Activated CD4-positive, alpha-beta T cell treated with anti-CD3 and anti-CD28 coated beads for 36 hours (primary cell): ENCODE data around the gene MYO15A. TPM values are rescaled to one million over a fixed set of nuclear protein-coding genes. Genes with fewer than 3 reads are reported as not detected.

Experiments used
- ATAC-seq: fragments of 200-7000 bp; cut with Tn5 transposase; one replicate; pipeline ENCODE4 v1.10.0; 2021; ENCODE audit warnings: mild to moderate bottlenecking, moderate library complexity
- CTCF ChIA-PET: fragments of 350-600 bp; sonication (Branson Sonifier 250); formaldehyde crosslinking; loops from one replicate; lab custom pipeline; 2021; ENCODE audit warnings: antibody characterized with exemption; lab: Charles Lee
- POLR2A ChIA-PET: fragments of 350-600 bp; sonication (Branson Sonifier 250); formaldehyde crosslinking; loops from one replicate; lab custom pipeline; 2021; ENCODE audit warnings: antibody characterized with exemption, inconsistent platforms; lab: Charles Lee
- DNase-seq: peaks from one replicate; pipeline ENCODE4 v3.0.0-alpha.2; 2020
- H3K27ac Mint-ChIP-seq: one replicate; pipeline ENCODE4 v1.8.0; 2021; ENCODE audit warnings: mixed read lengths
- H3K27me3 Mint-ChIP-seq: one replicate; pipeline ENCODE4 v1.8.0; 2021; ENCODE audit warnings: mixed read lengths
- H3K36me3 Mint-ChIP-seq: one replicate; pipeline ENCODE4 v1.8.0; 2021; ENCODE audit warnings: low read depth, mixed read lengths
- H3K4me1 Mint-ChIP-seq: one replicate; pipeline ENCODE4 v1.8.0; 2021; ENCODE audit warnings: mixed read lengths
- H3K4me3 Mint-ChIP-seq: one replicate; pipeline ENCODE4 v1.8.0; 2021; ENCODE audit warnings: mild to moderate bottlenecking, moderate library complexity, mixed read lengths
- H3K9me3 Mint-ChIP-seq: one replicate; pipeline ENCODE4 v1.8.0; 2021; ENCODE audit warnings: low read depth, mixed read lengths
- intact Hi-C, 2 experiments: fragments of 100-400 bp; cut with DNase I in 1 of 2; cut with micrococcal nuclease in 1 of 2; formaldehyde crosslinking; loops; one replicate each; pipeline versions ENCODE4 v1.14.2 to v1.15.1; 2022 to 2024; cut with DNase I, micrococcal nuclease
- total RNA-seq, 2 experiments: library from RNA; stranded (reverse); gene quantifications; one replicate each; pipeline ENCODE4 v1.2.3, GENCODE V29; 2021

Gene MYO15A
- total RNA-seq, 2 experiments from 2014 or later = 1.1 to 1.5 TPM

GRCh38 chr17:18181358-18181757 lies 72.8 kb downstream of the MYO15A start:
- DNase-seq (peak; percentile 79), ATAC-seq (peak; percentile 16)
- ChIA-PET POLR2A (interaction anchor here (0.6 to 1.0 kb wide), 2 partner anchors 23 to 215 kb away, joined by 3 read pairs; no protein-coding TSS in a partner anchor), CTCF (interaction anchor here (0.6 to 1.5 kb wide), 6 partner anchors 23 to 175 kb away, joined by 3 read pairs; no protein-coding TSS in a partner anchor)
- peak overlapping the region; percentile 97 for H3K4me3 Mint-ChIP-seq
- intact Hi-C loops = loop anchor here (5.0 kb wide), 4 partner anchors 46 to 601 kb away; partner anchors contain the start of genes DRG2 (in 1 of the 2), LLGL1 (in 1 of the 2) and TVP23B (in 1 of the 2)
- H3K4me1 Mint-ChIP-seq = peaks cover 25% of the 10 kb centered on the region
- peak overlapping the region; percentile 94 for H3K27ac Mint-ChIP-seq
- peaks cover 21% of the 10 kb centered on the region for H3K36me3 Mint-ChIP-seq
- no peaks in the 10 kb centered on the region for H3K27me3 Mint-ChIP-seq
- no peaks in the 10 kb centered on the region for H3K9me3 Mint-ChIP-seq

GRCh38 chr17:18182110-18182977 lies 73.8 kb downstream of the MYO15A start:
- Mint-ChIP-seq H3K9me3 (no peaks in the 10 kb centered on the region), H3K4me3 (peak overlapping the region; percentile 97), H3K27me3 (no peaks in the 10 kb centered on the region), H3K36me3 (peaks cover 30% of the 10 kb centered on the region), H3K27ac (peak overlapping the region; percentile 94), H3K4me1 (peaks cover 34% of the 10 kb centered on the region)
- ATAC-seq (no peak), DNase-seq (peak; percentile 34)
- CTCF ChIA-PET = interaction anchor here (0.5 to 1.8 kb wide), 7 partner anchors 19 to 1793 kb away, joined by 3 to 5 read pairs (median 3); no protein-coding TSS in a partner anchor
- intact Hi-C loops = loop anchor here (2.0 to 5.0 kb wide), 12 partner anchors 24 to 1194 kb away; partner anchors contain the start of genes DRG2 (in 1 of the 2), FAM83G (in 1 of the 2), LLGL1 (in 1 of the 2) and MIEF2 (in 1 of the 2)
- POLR2A ChIA-PET = interaction anchor here (0.6 to 1.9 kb wide), 2 partner anchors 24 to 132 kb away, joined by 4 to 5 read pairs; partner anchors contain the start of genes SMCR8 and TOP3A

DNA sequence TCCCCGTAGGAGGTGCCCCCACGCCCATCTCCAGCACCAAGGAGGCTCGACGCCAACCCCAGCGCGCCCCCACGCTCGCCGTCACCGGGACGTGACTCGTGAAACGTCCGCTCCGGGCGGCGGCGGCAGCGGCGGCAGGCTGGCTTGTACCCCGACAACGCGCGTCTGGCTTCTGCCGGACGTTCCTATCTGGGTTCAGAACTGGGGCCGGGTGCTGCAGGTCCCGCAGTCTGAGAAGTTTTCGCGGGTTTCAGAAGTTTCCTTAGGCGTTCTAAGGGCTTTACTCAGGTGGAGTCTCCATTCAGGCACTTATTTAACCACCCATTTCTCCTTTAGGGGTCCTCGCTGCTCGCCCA lies 74.4 kb downstream of the MYO15A start:
- Mint-ChIP-seq H3K4me1 (peaks cover 40% of the 10 kb centered on the region), H3K27ac (peak overlapping the region; percentile 94), H3K9me3 (no peaks in the 10 kb centered on the region), H3K36me3 (peaks cover 36% of the 10 kb centered on the region), H3K4me3 (peak overlapping the region; percentile 97), H3K27me3 (no peaks in the 10 kb centered on the region)
- ChIA-PET POLR2A (interaction anchor here (0.6 to 1.9 kb wide), 2 partner anchors 25 to 132 kb away, joined by 4 to 5 read pairs; partner anchors contain the start of genes SMCR8 and TOP3A), CTCF (interaction anchor here (0.6 to 1.8 kb wide), 6 partner anchors 13 to 45 kb away, joined by 3 to 5 read pairs (median 4); no protein-coding TSS in a partner anchor)
- intact Hi-C loops = loop anchor here (1.0 to 5.0 kb wide), 26 partner anchors 24 to 1194 kb away; partner anchors contain the start of genes ATPAF2 (in 2 of the 2), DRG2 (in 2 of the 2), GID4 (in 2 of the 2) and LLGL1 (in 2 of the 2)
- DNase-seq (peak; percentile 91), ATAC-seq (peak; percentile 34)

DNA sequence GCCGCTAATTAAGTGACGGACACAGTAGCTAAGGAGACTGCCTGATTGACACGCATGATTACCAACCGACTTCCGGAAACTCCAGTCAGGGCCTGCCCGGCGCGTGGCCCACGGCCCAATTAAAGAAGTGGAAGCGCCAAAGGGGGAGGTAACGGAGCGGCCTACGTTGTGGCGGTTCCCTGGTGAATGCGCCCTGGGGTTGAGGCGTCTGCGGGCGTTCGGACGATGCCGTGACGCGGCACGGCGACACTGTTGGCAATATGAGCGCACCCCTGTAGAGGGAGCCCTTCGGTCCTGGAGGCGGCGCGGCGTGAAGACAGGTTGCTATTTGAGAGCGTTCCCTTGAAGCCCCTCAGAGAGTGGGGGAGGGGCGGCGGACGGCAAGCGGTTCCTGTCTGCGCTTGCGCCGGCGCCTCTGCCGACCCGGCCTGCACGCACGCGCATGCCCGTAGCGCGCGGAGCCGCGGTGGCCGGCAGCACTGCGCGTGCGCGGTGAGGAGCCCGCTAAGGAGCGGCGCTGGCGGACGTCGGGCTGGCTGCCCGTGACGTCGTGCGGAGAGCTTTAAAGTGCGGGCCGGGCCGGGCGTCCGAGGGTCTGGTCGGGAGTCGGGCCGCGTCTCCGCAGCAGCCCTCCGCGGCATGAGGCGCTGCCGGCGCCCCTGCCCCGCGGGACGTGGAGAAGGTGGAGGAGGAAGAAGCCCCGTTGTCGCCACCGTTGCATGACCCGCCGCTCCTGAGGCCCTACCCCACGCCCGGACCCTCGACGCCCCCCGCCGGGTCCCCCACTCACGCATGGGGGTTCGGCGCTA lies 75.0 kb downstream of the MYO15A start, which contains the start of gene ALKBH5:
TSS of gene ALKBH5 (plus strand) at position 495 of the 809 bp plus-strand sequence. CDS start 416 bp downstream, outside the sequence.
- DNase-seq (peak; percentile 98), ATAC-seq (peak; percentile 84)
- ChIA-PET POLR2A (interaction anchor here (0.6 to 1.9 kb wide), 4 partner anchors 25 to 357 kb away, joined by 3 to 5 read pairs (median 4); partner anchors contain the start of genes SMCR8 and TOP3A), CTCF (interaction anchor here (0.6 to 1.8 kb wide), 5 partner anchors 14 to 28 kb away, joined by 3 to 5 read pairs (median 4); no protein-coding TSS in a partner anchor)
- Mint-ChIP-seq H3K4me3 (peak within 1 kb of the TSS; percentile 97), H3K36me3 (peaks cover 42% of the 10 kb centered on the region), H3K9me3 (no peaks in the 10 kb centered on the region), H3K27me3 (no peaks in the 10 kb centered on the region), H3K27ac (peak within 1 kb of the TSS; percentile 94), H3K4me1 (peaks cover 45% of the 10 kb centered on the region)
- intact Hi-C loops = loop anchor here (1.0 to 5.0 kb wide), 26 partner anchors 25 to 1193 kb away; partner anchors contain the start of genes ATPAF2 (in 2 of the 2), DRG2 (in 2 of the 2), GID4 (in 2 of the 2) and LLGL1 (in 2 of the 2)

- H3K36me3 Mint-ChIP-seq = peaks cover 46% of the 10 kb centered on the region
- H3K4me3 Mint-ChIP-seq = peak overlapping the region; percentile 97
- no peaks in the 10 kb centered on the region for H3K27me3 Mint-ChIP-seq
- POLR2A ChIA-PET = interaction anchor here (0.6 to 1.9 kb wide), 3 partner anchors 26 to 358 kb away, joined by 3 to 4 read pairs (median 4); no protein-coding TSS in a partner anchor
- ATAC-seq (no peak), DNase-seq (peak; percentile 88)
- H3K9me3 Mint-ChIP-seq = no peaks in the 10 kb centered on the region
- CTCF ChIA-PET = interaction anchor here (0.6 to 5.8 kb wide), 10 partner anchors 11 to 1055 kb away, joined by 3 to 23 read pairs (median 4); no protein-coding TSS in a partner anchor
- peaks cover 51% of the 10 kb centered on the region for H3K4me1 Mint-ChIP-seq
- peak overlapping the region; percentile 93 for H3K27ac Mint-ChIP-seq
- intact Hi-C loops = loop anchor here (5.0 kb wide), 4 partner anchors 43 to 598 kb away; partner anchors contain the start of genes DRG2 (in 1 of the 2), LLGL1 (in 1 of the 2) and TVP23B (in 1 of the 2)
Observed at GRCh38 chr17:18184143-18185031, 75.8 kb downstream of the MYO15A start.

DNA sequence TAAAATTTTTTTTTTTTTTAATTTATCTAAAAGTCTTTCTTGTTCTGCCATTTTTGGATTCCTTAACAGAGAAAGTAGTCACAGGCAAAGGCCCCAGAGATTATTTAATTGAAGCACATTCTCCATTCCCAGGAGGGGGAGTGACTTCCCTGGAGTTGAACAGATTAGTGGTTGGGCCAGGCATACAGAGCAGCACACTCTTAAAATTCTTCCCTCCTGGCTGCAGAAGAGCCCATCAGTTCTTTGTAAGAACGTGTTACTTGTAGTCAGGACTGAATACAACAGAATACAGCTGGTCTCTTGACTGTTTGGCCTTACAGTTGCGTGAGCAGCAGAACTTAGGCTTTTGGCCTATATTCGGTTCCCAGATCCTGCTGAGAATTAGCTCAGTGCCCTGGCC lies 76.8 kb downstream of the MYO15A start:
- no peaks in the 10 kb centered on the region for H3K27me3 Mint-ChIP-seq
- no peak for DNase-seq
- CTCF ChIA-PET = interaction anchor here (0.7 to 5.8 kb wide), 7 partner anchors 12 to 1056 kb away, joined by 3 to 23 read pairs (median 4); no protein-coding TSS in a partner anchor
- no peaks in the 10 kb centered on the region for H3K9me3 Mint-ChIP-seq
- H3K36me3 Mint-ChIP-seq = peaks cover 54% of the 10 kb centered on the region
- ATAC-seq = no peak
- POLR2A ChIA-PET = no interaction called here
- intact Hi-C loops = no loop called here
- H3K4me3 Mint-ChIP-seq = peak overlapping the region; percentile 97
- peaks cover 57% of the 10 kb centered on the region for H3K4me1 Mint-ChIP-seq
- peak overlapping the region; percentile 93 for H3K27ac Mint-ChIP-seq

GRCh38 chr17:18185832-18186626 lies 77.5 kb downstream of the MYO15A start:
- peaks cover 57% of the 10 kb centered on the region for H3K4me1 Mint-ChIP-seq
- peak overlapping the region; percentile 93 for H3K27ac Mint-ChIP-seq
- no peaks in the 10 kb centered on the region for H3K9me3 Mint-ChIP-seq
- peaks cover 60% of the 10 kb centered on the region for H3K36me3 Mint-ChIP-seq
- intact Hi-C loops = no loop called here
- no peak for DNase-seq
- peak overlapping the region; percentile 97 for H3K4me3 Mint-ChIP-seq
- no peaks in the 10 kb centered on the region for H3K27me3 Mint-ChIP-seq
- no peak for ATAC-seq
- ChIA-PET POLR2A (no interaction called here), CTCF (interaction anchor here (0.5 to 5.8 kb wide), 6 partner anchors 11 to 45 kb away, joined by 3 to 23 read pairs (median 4); no protein-coding TSS in a partner anchor)

GRCh38 chr17:18186627-18186982 lies 78.0 kb downstream of the MYO15A start:
- POLR2A ChIA-PET = no interaction called here
- H3K4me1 Mint-ChIP-seq = peaks cover 57% of the 10 kb centered on the region
- intact Hi-C loops = no loop called here

DNA sequence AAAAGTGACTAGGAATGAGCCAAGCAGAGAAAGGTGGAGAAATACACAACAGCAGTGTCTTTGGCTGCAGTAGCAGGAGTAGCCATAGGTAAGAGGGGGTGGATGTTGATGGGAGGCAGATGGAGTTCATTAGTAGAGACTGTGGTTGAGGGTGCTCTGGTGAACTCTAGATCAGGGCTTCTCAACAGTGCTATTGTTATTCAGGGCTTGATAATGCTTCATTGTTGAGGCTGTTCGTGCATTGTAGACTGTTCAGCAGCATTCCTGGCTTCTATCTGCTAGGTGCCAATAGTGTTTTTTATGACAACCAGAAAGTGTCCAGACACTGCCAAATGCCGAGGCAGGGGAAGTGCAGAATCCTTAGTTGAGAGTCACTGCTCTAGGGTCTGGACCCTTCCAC lies 78.7 kb downstream of the MYO15A start:
- peak overlapping the region; percentile 93 for H3K27ac Mint-ChIP-seq
- H3K4me1 Mint-ChIP-seq = peaks cover 57% of the 10 kb centered on the region
- ChIA-PET CTCF (interaction anchor here (0.7 to 5.8 kb wide), 2 partner anchors 11 to 70 kb away, joined by 3 to 23 read pairs; no protein-coding TSS in a partner anchor), POLR2A (no interaction called here)
- ATAC-seq = no peak
- peak overlapping the region; percentile 97 for H3K4me3 Mint-ChIP-seq
- peaks cover 65% of the 10 kb centered on the region for H3K36me3 Mint-ChIP-seq
- DNase-seq = no peak
- no peaks in the 10 kb centered on the region for H3K9me3 Mint-ChIP-seq
- intact Hi-C loops = no loop called here
- no peaks in the 10 kb centered on the region for H3K27me3 Mint-ChIP-seq

More at GRCh38 chr17:18186627-18186982, 78.0 kb downstream of the MYO15A start:
- Mint-ChIP-seq H3K27ac (peak overlapping the region; percentile 93), H3K36me3 (peaks cover 65% of the 10 kb centered on the region), H3K4me3 (peak overlapping the region; percentile 97), H3K9me3 (no peaks in the 10 kb centered on the region), H3K27me3 (no peaks in the 10 kb centered on the region)
- DNase-seq (no peak), ATAC-seq (no peak)
- CTCF ChIA-PET = interaction anchor here (0.5 to 5.8 kb wide), 4 partner anchors 11 to 46 kb away, joined by 3 to 23 read pairs (median 4); no protein-coding TSS in a partner anchor
